HG03439 (cell line): Measurements from ENCODE around the gene ST6GAL1.
A peak's percentile ranks its signal among the peaks of the same experiment; 100 is the strongest.

Experiments used
- ATAC-seq: cut with Tn5 transposase; IDR thresholded peaks from one replicate; pipeline ENCODE4 v1.9.1; 2021; ENCODE audit warnings: mild to moderate bottlenecking, moderate library complexity; ENCODE audit not compliant: unreplicated experiment

The ST6GAL1 gene

GRCh38 chr3:186915806-186916796, 14.2 kb upstream of the ST6GAL1 start:
- no peak for ATAC-seq

DNA sequence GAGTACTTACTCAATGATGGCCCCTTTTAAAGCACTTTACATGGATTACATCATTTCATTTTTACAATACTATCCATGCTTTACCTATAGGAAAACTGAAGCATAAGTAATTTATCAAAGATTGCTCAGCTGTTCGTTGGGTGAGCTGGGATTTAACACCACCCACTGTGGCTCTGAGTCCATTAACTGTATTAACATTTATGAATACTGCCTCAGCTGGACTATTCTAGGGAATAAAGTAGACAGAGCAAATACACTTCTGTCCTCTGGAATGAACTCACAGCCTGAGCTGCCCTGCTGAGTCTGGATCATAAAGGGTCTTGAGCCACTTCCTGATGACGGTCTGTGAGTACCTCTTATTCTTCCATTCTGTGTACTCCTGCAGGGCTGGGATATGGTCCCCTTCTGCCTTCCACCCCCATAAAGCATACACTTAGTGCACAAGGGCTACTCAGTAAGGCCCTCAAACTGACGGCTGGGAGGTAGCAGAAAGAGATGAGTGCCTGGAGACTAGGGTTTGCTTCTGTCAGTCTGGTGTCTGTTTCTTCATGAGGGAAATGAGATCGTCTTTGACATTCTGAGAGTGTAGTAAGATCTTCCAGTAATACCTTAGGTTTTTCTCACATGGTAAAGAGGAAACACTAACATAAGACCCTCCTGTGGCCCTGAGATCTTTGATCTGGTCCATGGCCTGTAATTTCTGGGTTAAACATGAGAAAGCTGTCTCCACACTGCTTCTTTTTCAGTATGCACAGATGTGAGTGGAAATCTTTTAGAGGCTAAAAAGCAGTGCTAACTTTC, 12.6 kb upstream of the ST6GAL1 start:
- no peak for ATAC-seq

DNA sequence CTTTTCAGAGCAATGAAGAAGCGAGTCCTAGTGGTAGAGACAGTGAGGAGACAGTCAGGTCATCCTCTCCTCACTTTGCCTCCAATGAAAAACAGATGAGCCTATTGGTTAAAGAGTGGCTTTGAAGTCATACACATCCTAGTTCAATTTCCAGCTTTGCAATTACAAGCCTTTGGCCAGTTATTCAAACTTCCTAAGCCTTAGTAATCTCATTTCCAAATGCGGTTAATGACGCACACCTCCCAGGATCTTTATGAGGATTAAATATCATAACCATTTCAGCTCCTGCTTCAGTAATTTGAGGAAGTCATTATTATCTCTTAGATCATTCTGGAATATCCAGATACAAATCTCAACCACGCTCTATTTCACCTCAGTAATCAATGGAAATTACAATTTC, 10.0 kb upstream of the ST6GAL1 start:
- ATAC-seq: no peak

DNA sequence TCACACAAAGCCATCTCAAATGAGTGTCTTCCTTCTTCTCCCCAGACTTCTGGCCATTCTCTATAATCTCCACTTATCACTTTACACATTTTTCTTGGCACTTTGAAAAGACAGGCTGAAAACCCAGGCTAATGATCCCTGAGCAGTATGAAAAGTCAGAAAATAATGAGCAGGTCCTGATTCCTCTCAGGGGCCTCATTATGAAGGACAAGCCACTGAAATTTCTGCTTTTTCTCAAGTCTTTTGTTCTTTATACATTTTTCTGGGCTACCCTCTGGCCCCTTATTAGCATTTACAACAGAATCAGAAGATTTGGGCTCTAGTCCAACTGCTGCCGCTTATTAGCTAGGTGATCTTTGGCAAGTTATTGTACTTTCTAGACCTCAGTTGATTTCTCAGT, 9.5 kb upstream of the ST6GAL1 start:
- ATAC-seq: no peak

DNA sequence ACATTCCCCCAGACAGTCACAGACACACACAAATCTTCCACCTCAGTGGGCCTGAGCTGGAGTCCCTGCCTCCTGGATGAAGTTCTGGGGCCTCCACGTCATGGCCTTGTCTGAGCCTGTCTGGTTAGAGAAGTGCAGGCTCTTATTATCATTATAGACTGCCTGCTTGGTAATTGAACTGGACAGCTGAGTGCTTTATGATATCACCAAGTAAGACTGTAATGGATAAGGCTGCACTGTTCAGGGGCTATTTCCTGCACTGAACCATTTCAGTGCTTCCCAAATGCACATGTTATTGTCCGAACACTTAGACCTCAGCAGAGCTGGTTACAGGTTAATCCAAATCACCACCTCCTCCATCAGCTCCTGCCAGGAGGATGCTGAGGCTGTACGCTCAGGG, 8.7 kb upstream of the ST6GAL1 start:
- no peak for ATAC-seq

DNA sequence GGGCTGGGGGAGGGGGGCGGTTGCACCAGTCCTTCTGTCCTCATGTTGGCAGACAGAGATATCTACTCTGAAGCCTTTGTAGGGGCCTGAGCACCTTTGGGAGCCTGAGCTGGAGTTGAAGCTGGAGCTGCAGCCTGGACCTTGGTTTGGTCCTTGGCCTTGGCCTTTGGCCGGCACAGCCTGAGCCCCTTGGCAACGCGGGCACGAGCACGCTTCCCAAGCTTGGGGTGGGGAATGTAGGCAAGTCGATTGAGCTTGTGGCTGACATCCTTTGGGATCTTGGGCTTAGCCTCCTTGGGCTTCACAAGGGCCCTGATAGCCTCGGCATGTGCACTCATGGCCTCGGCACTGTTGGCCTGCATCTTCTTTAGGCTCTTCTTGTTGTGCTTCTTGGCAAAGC, 8.1 kb upstream of the ST6GAL1 start:
- no peak for ATAC-seq

DNA sequence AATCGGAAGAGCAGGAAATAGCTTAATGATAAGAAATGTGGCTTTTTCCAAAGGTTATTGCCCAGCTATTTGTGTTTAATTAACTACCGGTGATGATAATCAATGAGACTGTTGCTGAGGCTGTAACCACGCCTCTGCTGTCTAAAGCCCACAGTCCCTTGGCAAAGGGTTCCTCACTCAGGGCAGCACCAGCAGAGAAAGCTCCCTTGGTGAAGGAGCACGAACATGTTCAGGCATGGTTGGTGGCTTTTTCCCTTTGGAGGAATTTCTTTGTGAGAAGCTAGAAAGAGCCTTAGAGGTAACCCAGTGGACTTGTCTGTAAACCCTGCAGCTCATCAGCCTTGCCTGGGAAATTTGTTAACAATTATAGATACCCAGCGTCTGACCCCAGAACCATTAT, 7.5 kb upstream of the ST6GAL1 start:
- ATAC-seq: no peak

GRCh38 chr3:186923241-186923640, 7.1 kb upstream of the ST6GAL1 start:
- ATAC-seq: no peak

DNA sequence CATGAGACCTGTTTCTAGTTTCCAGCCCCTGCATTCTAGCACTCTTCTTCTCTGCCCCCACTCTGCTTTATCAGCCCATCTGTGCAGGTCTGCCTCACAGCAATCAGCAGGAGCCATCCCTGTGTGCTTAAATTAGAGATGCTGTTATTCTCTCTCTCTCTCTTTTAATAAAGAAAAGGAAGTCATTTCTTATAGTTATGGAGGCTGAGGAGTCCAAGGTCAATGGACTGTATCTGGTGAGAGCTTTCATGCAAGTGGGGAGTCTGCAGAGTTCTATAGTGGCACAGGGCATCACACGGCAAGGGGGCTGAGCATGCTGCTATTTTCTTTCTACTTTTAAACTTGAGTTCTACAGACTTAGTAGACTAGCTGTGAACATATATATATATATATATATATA, 4.5 kb upstream of the ST6GAL1 start:
- no peak for ATAC-seq

DNA sequence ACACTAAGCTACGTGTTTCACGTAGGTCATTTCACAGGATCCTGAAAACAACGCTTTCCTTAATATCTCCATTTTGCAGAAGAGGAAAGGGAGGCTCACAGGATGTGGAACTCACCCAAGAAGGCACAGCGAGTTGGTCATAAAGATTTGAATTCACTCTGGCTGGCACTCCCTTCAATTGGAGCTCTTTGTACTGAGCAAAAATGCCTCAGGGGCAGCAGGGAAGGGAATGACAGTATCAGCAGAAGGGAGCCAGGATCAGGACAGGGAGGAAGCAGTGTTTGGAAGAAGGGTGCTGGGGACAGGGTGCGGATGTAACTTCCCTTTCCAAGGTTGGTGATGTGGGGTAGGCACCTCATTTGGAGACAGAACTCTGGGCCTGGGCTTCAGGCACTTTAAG, 1.1 kb upstream of the ST6GAL1 start:
- ATAC-seq: no peak

GRCh38 chr3:186929685-186930084, 641 bp upstream of the ST6GAL1 start:
- ATAC-seq: no peak

GRCh38 chr3:186930641-186931531, 560 bp downstream of the ST6GAL1 start:
- peak; percentile 77 for ATAC-seq

DNA sequence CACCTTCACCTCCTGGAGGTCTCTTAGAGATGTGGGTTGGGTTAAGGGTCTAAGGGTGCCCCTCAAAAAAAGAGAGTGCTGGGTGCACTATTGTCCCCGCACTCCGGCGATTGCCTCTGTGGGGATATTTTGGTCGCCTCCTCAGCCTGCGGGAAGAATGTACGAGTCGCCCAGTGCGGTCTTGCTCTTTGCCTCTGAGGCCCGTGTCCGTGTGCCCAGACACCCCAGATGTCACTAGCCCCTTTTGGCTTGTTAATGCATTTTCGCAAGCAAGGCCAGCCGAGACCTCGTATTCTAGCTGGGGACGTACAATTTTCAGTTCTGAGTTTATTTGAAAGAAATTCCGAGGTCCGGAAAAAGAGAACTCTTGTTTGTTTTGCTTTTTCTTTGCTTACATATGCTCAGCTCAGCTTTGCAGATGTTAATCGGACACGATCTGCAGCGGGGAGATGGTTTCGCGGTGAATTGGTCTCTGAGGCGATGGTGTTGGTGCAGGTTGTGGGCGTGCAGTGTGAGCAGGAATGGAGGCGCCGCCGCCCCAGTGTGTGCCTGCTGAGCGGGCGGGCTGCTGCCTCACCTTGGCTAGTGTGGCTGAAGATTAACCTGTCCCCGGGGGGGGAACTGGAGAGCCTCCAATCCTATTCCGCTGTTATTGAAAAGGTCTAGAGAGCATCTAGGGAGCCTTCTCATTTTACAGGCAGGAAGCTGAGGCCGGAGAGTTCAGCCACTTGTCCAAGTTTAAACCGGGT, 1.4 kb downstream of the ST6GAL1 start:
- ATAC-seq: no peak

DNA sequence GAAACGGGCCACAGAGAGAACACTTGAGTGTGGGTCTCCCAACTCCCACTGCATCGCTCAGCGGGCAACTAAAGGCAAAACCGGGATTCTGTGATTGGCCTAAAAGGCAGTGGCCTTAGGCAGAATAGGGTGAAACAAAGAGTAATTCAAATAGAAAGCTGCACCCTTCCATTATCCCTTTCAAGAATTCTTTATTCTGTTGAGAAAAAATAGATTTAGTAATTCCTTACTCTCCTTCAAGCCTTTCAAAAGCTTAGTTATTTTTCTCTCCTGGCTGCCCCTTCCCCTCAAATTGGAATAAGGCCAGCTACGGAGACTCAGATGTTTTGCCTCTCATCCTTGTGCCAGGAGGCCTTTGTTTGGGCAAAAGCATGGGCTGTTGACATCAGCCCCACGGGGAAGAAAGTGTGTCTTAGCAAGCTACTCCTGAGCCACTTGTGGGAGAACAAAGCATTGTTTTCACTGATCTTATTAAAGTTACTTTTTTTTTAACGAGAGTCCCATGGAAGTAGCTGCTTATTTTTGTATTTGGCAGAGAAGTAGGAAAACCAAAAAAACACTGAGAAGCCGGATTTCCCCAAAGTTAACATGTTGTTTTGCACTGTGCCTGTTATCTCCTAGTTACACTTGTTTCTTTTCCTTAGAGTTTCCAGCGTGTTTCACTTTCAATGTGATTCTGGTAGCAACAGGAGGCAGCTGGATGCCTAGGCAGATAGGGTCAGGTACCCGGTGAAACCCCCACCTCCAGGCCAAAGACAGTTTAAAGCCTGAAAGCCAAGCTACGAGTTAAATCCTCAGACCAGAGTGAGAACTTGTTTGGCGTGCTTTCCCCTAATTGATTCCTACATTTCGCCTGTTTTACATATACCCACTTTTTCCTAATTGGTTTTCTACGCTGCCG, 2.2 kb downstream of the ST6GAL1 start:
- no peak for ATAC-seq

DNA sequence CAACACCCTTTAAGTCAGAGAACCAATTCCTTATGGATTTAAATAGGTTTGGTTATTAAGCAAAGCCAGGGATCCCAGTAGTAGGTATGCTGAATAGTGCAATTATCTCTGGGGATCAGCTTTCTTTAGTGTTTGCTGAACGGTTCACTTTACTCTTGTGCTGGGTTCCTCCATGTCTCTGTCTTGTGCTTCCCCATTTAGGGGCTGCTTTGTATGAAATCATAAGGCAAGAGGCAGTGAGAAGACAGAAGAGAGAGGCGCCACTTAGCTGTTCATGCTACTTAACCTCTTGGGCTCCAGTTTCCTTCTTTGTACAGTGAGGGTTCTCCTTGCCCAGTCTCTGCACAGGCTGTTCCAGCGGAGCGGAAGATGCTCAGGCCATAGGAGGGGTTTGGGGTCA, 3.5 kb downstream of the ST6GAL1 start:
- ATAC-seq: no peak

GRCh38 chr3:186935133-186935532, 4.8 kb downstream of the ST6GAL1 start:
- no peak for ATAC-seq

GRCh38 chr3:186937017-186937875, 6.9 kb downstream of the ST6GAL1 start:
- no peak for ATAC-seq

GRCh38 chr3:186938716-186939115, 8.4 kb downstream of the ST6GAL1 start:
- ATAC-seq: no peak
